ENCODE data around the gene ADGRL3.

ADGRL3 gene

GRCh38 chr4:61553557-61554125 is 353.5 kb downstream of the ADGRL3 start:
- H3K4me3 ChIP-seq (ENCODE audit: low read depth in 1 of 2, low read length in 2 of 2), result no peak overlapping the region
- no peaks in the 10 kb centered on the region for H3K9me3 ChIP-seq (ENCODE audit: control insufficient read depth in 1 of 2, low read length in 2 of 2)
- H3K27ac ChIP-seq (ENCODE audit: low read depth, low read length), result no peak overlapping the region
- H3K27me3 ChIP-seq (ENCODE audit: control insufficient read depth in 1 of 2, insufficient read depth in 2 of 2, low read length in 2 of 2), result no peaks in the 10 kb centered on the region
- no peaks in the 10 kb centered on the region for H3K36me3 ChIP-seq (ENCODE audit: control insufficient read depth in 1 of 2, insufficient read depth in 2 of 2, low read length in 2 of 2)
- H3K4me1 ChIP-seq (ENCODE audit: control insufficient read depth in 1 of 2, insufficient read depth in 2 of 2, low read length in 2 of 2), result peaks cover 10 to 13% of the 10 kb centered on the region in 2 donors
- no peak overlapping the region for H3K9ac ChIP-seq (ENCODE audit: low read depth in 1 of 2, low read length in 2 of 2)

GRCh38 chr4:61555789-61556188 is 355.7 kb downstream of the ADGRL3 start:
- Histone ChIP-seq H3K36me3 (ENCODE audit: control insufficient read depth in 1 of 2, insufficient read depth in 2 of 2, low read length in 2 of 2) (no peaks in the 10 kb centered on the region), H3K9ac (ENCODE audit: low read depth in 1 of 2, low read length in 2 of 2) (no peak overlapping the region), H3K4me1 (ENCODE audit: control insufficient read depth in 1 of 2, insufficient read depth in 2 of 2, low read length in 2 of 2) (peaks cover 10 to 13% of the 10 kb centered on the region in 2 donors), H3K27ac (ENCODE audit: low read depth, low read length) (no peak overlapping the region), H3K9me3 (ENCODE audit: control insufficient read depth in 1 of 2, low read length in 2 of 2) (no peaks in the 10 kb centered on the region), H3K4me3 (ENCODE audit: low read depth in 1 of 2, low read length in 2 of 2) (no peak overlapping the region), H3K27me3 (ENCODE audit: control insufficient read depth in 1 of 2, insufficient read depth in 2 of 2, low read length in 2 of 2) (no peaks in the 10 kb centered on the region)

GRCh38 chr4:61556277-61556676 is 356.2 kb downstream of the ADGRL3 start:
- no peak overlapping the region for H3K9ac ChIP-seq (ENCODE audit: low read depth in 1 of 2, low read length in 2 of 2)
- no peaks in the 10 kb centered on the region for H3K27me3 ChIP-seq (ENCODE audit: control insufficient read depth in 1 of 2, insufficient read depth in 2 of 2, low read length in 2 of 2)
- H3K9me3 ChIP-seq (ENCODE audit: control insufficient read depth in 1 of 2, low read length in 2 of 2), result no peaks in the 10 kb centered on the region
- no peak overlapping the region for H3K27ac ChIP-seq (ENCODE audit: low read depth, low read length)
- H3K4me3 ChIP-seq (ENCODE audit: low read depth in 1 of 2, low read length in 2 of 2), result peak overlapping the region in 1 of 2 donors; percentile 9
- H3K36me3 ChIP-seq (ENCODE audit: control insufficient read depth in 1 of 2, insufficient read depth in 2 of 2, low read length in 2 of 2), result no peaks in the 10 kb centered on the region
- peaks cover 10 to 13% of the 10 kb centered on the region in 2 donors for H3K4me1 ChIP-seq (ENCODE audit: control insufficient read depth in 1 of 2, insufficient read depth in 2 of 2, low read length in 2 of 2)

- no peaks in the 10 kb centered on the region for H3K36me3 ChIP-seq (ENCODE audit: control insufficient read depth in 1 of 2, insufficient read depth in 2 of 2, low read length in 2 of 2)
- no peak overlapping the region for H3K9ac ChIP-seq (ENCODE audit: low read depth in 1 of 2, low read length in 2 of 2)
- H3K9me3 ChIP-seq (ENCODE audit: control insufficient read depth in 1 of 2, low read length in 2 of 2), result no peaks in the 10 kb centered on the region
- H3K27me3 ChIP-seq (ENCODE audit: control insufficient read depth in 1 of 2, insufficient read depth in 2 of 2, low read length in 2 of 2), result no peaks in the 10 kb centered on the region
- no peak overlapping the region for H3K27ac ChIP-seq (ENCODE audit: low read depth, low read length)
- H3K4me3 ChIP-seq (ENCODE audit: low read depth in 1 of 2, low read length in 2 of 2), result no peak overlapping the region
- peaks cover 10 to 13% of the 10 kb centered on the region in 2 donors for H3K4me1 ChIP-seq (ENCODE audit: control insufficient read depth in 1 of 2, insufficient read depth in 2 of 2, low read length in 2 of 2)
Observed at GRCh38 chr4:61559396-61559795, 359.3 kb downstream of the ADGRL3 start.

GRCh38 chr4:61561028-61561427 is 360.9 kb downstream of the ADGRL3 start:
- H3K4me1 ChIP-seq (ENCODE audit: control insufficient read depth in 1 of 2, insufficient read depth in 2 of 2, low read length in 2 of 2), result peaks cover 9 to 11% of the 10 kb centered on the region in 2 donors
- H3K9me3 ChIP-seq (ENCODE audit: control insufficient read depth in 1 of 2, low read length in 2 of 2), result no peaks in the 10 kb centered on the region
- H3K9ac ChIP-seq (ENCODE audit: low read depth in 1 of 2, low read length in 2 of 2), result no peak overlapping the region
- H3K27me3 ChIP-seq (ENCODE audit: control insufficient read depth in 1 of 2, insufficient read depth in 2 of 2, low read length in 2 of 2), result no peaks in the 10 kb centered on the region
- H3K4me3 ChIP-seq (ENCODE audit: low read depth in 1 of 2, low read length in 2 of 2), result no peak overlapping the region
- H3K36me3 ChIP-seq (ENCODE audit: control insufficient read depth in 1 of 2, insufficient read depth in 2 of 2, low read length in 2 of 2), result no peaks in the 10 kb centered on the region
- H3K27ac ChIP-seq (ENCODE audit: low read depth, low read length), result no peak overlapping the region

- Histone ChIP-seq H3K4me3 (ENCODE audit: low read depth in 1 of 2, low read length in 2 of 2) (no peak overlapping the region), H3K9ac (ENCODE audit: low read depth in 1 of 2, low read length in 2 of 2) (no peak overlapping the region), H3K4me1 (ENCODE audit: control insufficient read depth in 1 of 2, insufficient read depth in 2 of 2, low read length in 2 of 2) (no peaks in the 10 kb centered on the region), H3K27me3 (ENCODE audit: control insufficient read depth in 1 of 2, insufficient read depth in 2 of 2, low read length in 2 of 2) (no peaks in the 10 kb centered on the region), H3K36me3 (ENCODE audit: control insufficient read depth in 1 of 2, insufficient read depth in 2 of 2, low read length in 2 of 2) (no peaks in the 10 kb centered on the region), H3K9me3 (ENCODE audit: control insufficient read depth in 1 of 2, low read length in 2 of 2) (no peaks in the 10 kb centered on the region), H3K27ac (ENCODE audit: low read depth, low read length) (no peak overlapping the region)
Observed at GRCh38 chr4:61571761-61572559, 371.8 kb downstream of the ADGRL3 start.

- no peaks in the 10 kb centered on the region for H3K36me3 ChIP-seq (ENCODE audit: control insufficient read depth in 1 of 2, insufficient read depth in 2 of 2, low read length in 2 of 2)
- H3K9me3 ChIP-seq (ENCODE audit: control insufficient read depth in 1 of 2, low read length in 2 of 2), result no peaks in the 10 kb centered on the region
- no peak overlapping the region for H3K27ac ChIP-seq (ENCODE audit: low read depth, low read length)
- no peaks in the 10 kb centered on the region for H3K4me1 ChIP-seq (ENCODE audit: control insufficient read depth in 1 of 2, insufficient read depth in 2 of 2, low read length in 2 of 2)
- no peaks in the 10 kb centered on the region for H3K27me3 ChIP-seq (ENCODE audit: control insufficient read depth in 1 of 2, insufficient read depth in 2 of 2, low read length in 2 of 2)
- no peak overlapping the region for H3K9ac ChIP-seq (ENCODE audit: low read depth in 1 of 2, low read length in 2 of 2)
- H3K4me3 ChIP-seq (ENCODE audit: low read depth in 1 of 2, low read length in 2 of 2), result no peak overlapping the region
Observed at GRCh38 chr4:61575796-61576195, 375.7 kb downstream of the ADGRL3 start.

- H3K9ac ChIP-seq (ENCODE audit: low read depth in 1 of 2, low read length in 2 of 2), result no peak overlapping the region
- H3K4me1 ChIP-seq (ENCODE audit: control insufficient read depth in 1 of 2, insufficient read depth in 2 of 2, low read length in 2 of 2), result no peaks in the 10 kb centered on the region
- H3K27ac ChIP-seq (ENCODE audit: low read depth, low read length), result no peak overlapping the region
- H3K4me3 ChIP-seq (ENCODE audit: low read depth in 1 of 2, low read length in 2 of 2), result no peak overlapping the region
- H3K36me3 ChIP-seq (ENCODE audit: control insufficient read depth in 1 of 2, insufficient read depth in 2 of 2, low read length in 2 of 2), result no peaks in the 10 kb centered on the region
- no peaks in the 10 kb centered on the region for H3K9me3 ChIP-seq (ENCODE audit: control insufficient read depth in 1 of 2, low read length in 2 of 2)
- H3K27me3 ChIP-seq (ENCODE audit: control insufficient read depth in 1 of 2, insufficient read depth in 2 of 2, low read length in 2 of 2), result no peaks in the 10 kb centered on the region
Observed at GRCh38 chr4:61579786-61580185, 379.7 kb downstream of the ADGRL3 start.

- Histone ChIP-seq H3K4me1 (ENCODE audit: control insufficient read depth in 1 of 2, insufficient read depth in 2 of 2, low read length in 2 of 2) (no peaks in the 10 kb centered on the region), H3K36me3 (ENCODE audit: control insufficient read depth in 1 of 2, insufficient read depth in 2 of 2, low read length in 2 of 2) (no peaks in the 10 kb centered on the region), H3K9me3 (ENCODE audit: control insufficient read depth in 1 of 2, low read length in 2 of 2) (no peaks in the 10 kb centered on the region), H3K27ac (ENCODE audit: low read depth, low read length) (no peak overlapping the region), H3K4me3 (ENCODE audit: low read depth in 1 of 2, low read length in 2 of 2) (no peak overlapping the region), H3K27me3 (ENCODE audit: control insufficient read depth in 1 of 2, insufficient read depth in 2 of 2, low read length in 2 of 2) (no peaks in the 10 kb centered on the region), H3K9ac (ENCODE audit: low read depth in 1 of 2, low read length in 2 of 2) (no peak overlapping the region)
Observed at GRCh38 chr4:61580721-61581377, 380.7 kb downstream of the ADGRL3 start.

- Histone ChIP-seq H3K4me3 (ENCODE audit: low read depth in 1 of 2, low read length in 2 of 2) (no peak overlapping the region), H3K4me1 (ENCODE audit: control insufficient read depth in 1 of 2, insufficient read depth in 2 of 2, low read length in 2 of 2) (no peaks in the 10 kb centered on the region), H3K36me3 (ENCODE audit: control insufficient read depth in 1 of 2, insufficient read depth in 2 of 2, low read length in 2 of 2) (no peaks in the 10 kb centered on the region), H3K9ac (ENCODE audit: low read depth in 1 of 2, low read length in 2 of 2) (no peak overlapping the region), H3K27me3 (ENCODE audit: control insufficient read depth in 1 of 2, insufficient read depth in 2 of 2, low read length in 2 of 2) (no peaks in the 10 kb centered on the region), H3K27ac (ENCODE audit: low read depth, low read length) (no peak overlapping the region), H3K9me3 (ENCODE audit: control insufficient read depth in 1 of 2, low read length in 2 of 2) (no peaks in the 10 kb centered on the region)
Observed at GRCh38 chr4:61583696-61584095, 383.6 kb downstream of the ADGRL3 start.
